ENCODE results near the gene ZNF160.
"Not testable (repeated sequence)": the region's sequence is repeated elsewhere in the genome, so short reads cannot be mapped to it uniquely, and the experiment has no call there.

The ZNF160 gene

GRCh38 chr19:53092723-53093122, 10.5 kb downstream of the ZNF160 start:
- no peak for DNase-seq (ENCODE audit: low read depth in 2 of 2)

GRCh38 chr19:53091413-53092254, 11.6 kb downstream of the ZNF160 start:
- no peak for DNase-seq (ENCODE audit: low read depth in 2 of 2)

- DNase-seq (ENCODE audit: low read depth in 2 of 2): no peak
Measured at GRCh38 chr19:53088091-53088490, 15.1 kb downstream of the ZNF160 start.

GRCh38 chr19:53086949-53087348, 16.3 kb downstream of the ZNF160 start:
- no peak for DNase-seq (ENCODE audit: low read depth in 2 of 2)

- no peak for DNase-seq (ENCODE audit: low read depth in 2 of 2)
Measured at GRCh38 chr19:53085496-53085895, 17.7 kb downstream of the ZNF160 start.

- no peak for DNase-seq (ENCODE audit: low read depth in 2 of 2)
Measured at GRCh38 chr19:53082929-53083328, 20.3 kb downstream of the ZNF160 start.

GRCh38 chr19:53079313-53079924, 23.8 kb downstream of the ZNF160 start:
- DNase-seq (ENCODE audit: low read depth in 2 of 2): no peak

GRCh38 chr19:53078668-53079067, 24.6 kb downstream of the ZNF160 start:
- DNase-seq (ENCODE audit: low read depth in 2 of 2): no peak

- no peak for DNase-seq (ENCODE audit: low read depth in 2 of 2)
Measured at GRCh38 chr19:53076984-53077383, 26.2 kb downstream of the ZNF160 start.

GRCh38 chr19:53068834-53069233, 34.4 kb downstream of the ZNF160 start:
- no peak for DNase-seq (ENCODE audit: low read depth in 2 of 2)

- no peak for DNase-seq (ENCODE audit: low read depth in 2 of 2)
Measured at GRCh38 chr19:53068199-53068598, 35.0 kb downstream of the ZNF160 start.

GRCh38 chr19:53057904-53058580, 45.2 kb downstream of the ZNF160 start:
- DNase-seq (ENCODE audit: low read depth in 2 of 2): no peak

GRCh38 chr19:53055117-53055516, 48.1 kb downstream of the ZNF160 start:
- DNase-seq (ENCODE audit: low read depth in 2 of 2): no peak

- DNase-seq (ENCODE audit: low read depth in 2 of 2): no peak
Measured at GRCh38 chr19:53047379-53047778, 55.8 kb downstream of the ZNF160 start.

- DNase-seq (ENCODE audit: low read depth in 2 of 2): no peak
Measured at GRCh38 chr19:53045536-53045935, 57.7 kb downstream of the ZNF160 start.

GRCh38 chr19:53041366-53041765, 61.9 kb downstream of the ZNF160 start:
- DNase-seq (ENCODE audit: low read depth in 2 of 2): no peak

GRCh38 chr19:53037101-53038097, 65.8 kb downstream of the ZNF160 start:
- no peak for DNase-seq (ENCODE audit: low read depth in 2 of 2)

GRCh38 chr19:53034948-53035675, 68.1 kb downstream of the ZNF160 start:
- no peak for DNase-seq (ENCODE audit: low read depth in 2 of 2)

GRCh38 chr19:53034054-53034453, 69.2 kb downstream of the ZNF160 start:
- no peak for DNase-seq (ENCODE audit: low read depth in 2 of 2)

GRCh38 chr19:53028306-53028705, 74.9 kb downstream of the ZNF160 start:
- DNase-seq (ENCODE audit: low read depth in 2 of 2): not testable (repeated sequence)

GRCh38 chr19:53019684-53020083, 83.5 kb downstream of the ZNF160 start:
- no peak for DNase-seq (ENCODE audit: low read depth in 2 of 2)
